Fibroblast of peridontal ligament (primary cell): Measurements from ENCODE around the gene PODXL2.

ENCODE experiments used
- DNase-seq: peaks from one replicate; pipeline ENCODE4 v3.0.0-alpha.2; 2010; ENCODE audit errors: extremely low read depth

The PODXL2 gene

GRCh38 chr3:127706785-127707351 lies 77.9 kb downstream of the PODXL2 start:
- no peak for DNase-seq

GRCh38 chr3:127707851-127708411 lies 78.9 kb downstream of the PODXL2 start:
- DNase-seq = no peak

GRCh38 chr3:127708837-127709236 lies 79.9 kb downstream of the PODXL2 start:
- no peak for DNase-seq

- peak; percentile 38 for DNase-seq
Observed at GRCh38 chr3:127709320-127710060, 80.5 kb downstream of the PODXL2 start.

GRCh38 chr3:127710155-127710941 lies 81.4 kb downstream of the PODXL2 start:
- DNase-seq = no peak

GRCh38 chr3:127711021-127711695 lies 82.2 kb downstream of the PODXL2 start:
- no peak for DNase-seq

GRCh38 chr3:127711896-127712295 lies 82.9 kb downstream of the PODXL2 start:
- DNase-seq = no peak

- no peak for DNase-seq
Observed at GRCh38 chr3:127712461-127712860, 83.5 kb downstream of the PODXL2 start.

GRCh38 chr3:127712881-127713771 lies 84.1 kb downstream of the PODXL2 start:
- no peak for DNase-seq

GRCh38 chr3:127714125-127714571 lies 85.2 kb downstream of the PODXL2 start:
- no peak for DNase-seq

GRCh38 chr3:127714866-127715265 lies 85.9 kb downstream of the PODXL2 start:
- DNase-seq = no peak

GRCh38 chr3:127715532-127715931 lies 86.5 kb downstream of the PODXL2 start:
- no peak for DNase-seq

GRCh38 chr3:127716384-127716783 lies 87.4 kb downstream of the PODXL2 start:
- no peak for DNase-seq

- peak; percentile 63 for DNase-seq
Observed at GRCh38 chr3:127717357-127718244, 88.6 kb downstream of the PODXL2 start.

- no peak for DNase-seq
Observed at GRCh38 chr3:127718245-127718915, 89.4 kb downstream of the PODXL2 start.

- no peak for DNase-seq
Observed at GRCh38 chr3:127718916-127719290, 89.9 kb downstream of the PODXL2 start.

- no peak for DNase-seq
Observed at GRCh38 chr3:127719369-127719768, 90.4 kb downstream of the PODXL2 start.

GRCh38 chr3:127720161-127720823 lies 91.3 kb downstream of the PODXL2 start:
- no peak for DNase-seq
